Cerebellar nuclear complex (tissue), 1 donor: Measurements from ENCODE around the gene TTC1.
"Not testable (repeated sequence)": the region's sequence is repeated elsewhere in the genome, so short reads cannot be mapped to it uniquely, and the experiment has no call there.

Experiments used
- DNase-seq, 2 experiments: peaks; one replicate each; lab custom pipeline; 2025; lab: John Stamatoyannopoulos, UW

The TTC1 gene

GRCh38 chr5:160008877-160009590, at the start of gene TTC1:
Gene TTC1, plus strand, starts transcription at chr5:160009139. Its CDS starts 1,390 bp downstream, at chr5:160010529.
- DNase-seq: peak; percentile 87 to 92

- DNase-seq: no peak
Observed at GRCh38 chr5:159961176-159962160, 47.5 kb upstream of the TTC1 start.

GRCh38 chr5:159962214-159962613, 46.7 kb upstream of the TTC1 start:
- DNase-seq: no peak

GRCh38 chr5:159963935-159964334, 45.0 kb upstream of the TTC1 start:
- DNase-seq: no peak

- no peak for DNase-seq
Observed at GRCh38 chr5:159965031-159965837, 43.7 kb upstream of the TTC1 start.

GRCh38 chr5:159965838-159966128, 43.2 kb upstream of the TTC1 start:
- DNase-seq: not testable (repeated sequence)

- no peak for DNase-seq
Observed at GRCh38 chr5:159969966-159970365, 39.0 kb upstream of the TTC1 start.

GRCh38 chr5:159971038-159971437, 37.9 kb upstream of the TTC1 start:
- no peak for DNase-seq

GRCh38 chr5:159971514-159971913, 37.4 kb upstream of the TTC1 start:
- no peak for DNase-seq

- DNase-seq: no peak
Observed at GRCh38 chr5:159971931-159972461, 36.9 kb upstream of the TTC1 start.

- DNase-seq: no peak
Observed at GRCh38 chr5:159972538-159973362, 36.2 kb upstream of the TTC1 start.

- DNase-seq: no peak
Observed at GRCh38 chr5:159975462-159976019, 33.4 kb upstream of the TTC1 start.

GRCh38 chr5:159976921-159977320, 32.0 kb upstream of the TTC1 start:
- DNase-seq: no peak

- DNase-seq: no peak
Observed at GRCh38 chr5:159978358-159978757, 30.6 kb upstream of the TTC1 start.

GRCh38 chr5:159982421-159983173, 26.3 kb upstream of the TTC1 start:
- DNase-seq: no peak

GRCh38 chr5:159987031-159987674, 21.8 kb upstream of the TTC1 start:
- peak; percentile 2 to 22 for DNase-seq

GRCh38 chr5:159990506-159990905, 18.4 kb upstream of the TTC1 start:
- DNase-seq: no peak

GRCh38 chr5:159992566-159992965, 16.4 kb upstream of the TTC1 start:
- DNase-seq: no peak

GRCh38 chr5:159993194-159993593, 15.7 kb upstream of the TTC1 start:
- no peak for DNase-seq

GRCh38 chr5:159995907-159996306, 13.0 kb upstream of the TTC1 start:
- no peak for DNase-seq
